ENCODE data around the gene TMEM39A.

GRCh38 chr3:119420196-119420595, 43.2 kb downstream of the TMEM39A start:
- TF ChIP-seq CTCF (IDR thresholded peaks at IDR 0.05; ENCODE audit: low read depth, low read length, missing input control) (no peak), REST (IDR thresholded peaks at IDR 0.05) (no peak), TAF1 (conservative IDR thresholded peaks at IDR 0.05) (no peak), SP1 (IDR thresholded peaks at IDR 0.05) (no peak), YY1 (IDR thresholded peaks at IDR 0.05) (no peak), ZBTB33 (IDR thresholded peaks at IDR 0.05) (no peak), ATF3 (IDR thresholded peaks at IDR 0.05) (no peak), MAX (IDR thresholded peaks at IDR 0.05) (no peak), HNF4A (conservative IDR thresholded peaks at IDR 0.05) (no peak), GABPA (IDR thresholded peaks at IDR 0.05 in 1 of 2, conservative IDR thresholded peaks at IDR 0.05 in 1 of 2) (no peak), RXRA (IDR thresholded peaks at IDR 0.05) (no peak)

Measured in liver (tissue), 3 donors.